ENCODE measurements around the gene PIF1.
A peak's percentile ranks its signal among the peaks of the same experiment; 100 is the strongest.
"Not testable (repeated sequence)": the region's sequence is repeated elsewhere in the genome, so short reads cannot be mapped to it uniquely, and the experiment has no call there.

The PIF1 gene

DNA sequence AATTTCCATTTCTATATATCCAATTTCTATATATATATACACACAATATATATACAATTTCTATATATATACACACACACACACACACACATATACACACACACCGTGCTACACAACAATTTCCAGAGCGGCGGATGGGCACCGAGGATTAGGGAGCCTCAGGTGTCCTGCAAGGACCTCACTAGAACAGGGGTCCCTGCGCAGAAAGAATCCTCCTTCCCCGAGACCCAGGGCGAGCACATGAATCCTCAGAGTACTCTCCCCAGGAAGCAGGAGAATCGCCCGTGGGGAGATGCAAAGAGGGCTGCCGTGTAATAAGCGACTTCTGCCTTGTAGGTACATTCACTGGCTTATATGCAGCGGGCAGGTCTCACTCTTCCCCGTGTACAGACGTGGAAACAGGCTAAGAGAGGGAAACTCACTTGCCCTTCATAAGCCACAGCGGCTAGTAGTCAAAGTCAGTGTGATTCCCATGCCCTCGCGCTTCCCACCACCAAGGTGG, 467 bp downstream of the PIF1 start:
- peaks cover 23% of the 10 kb centered on the region for H3K4me1 ChIP-seq (ENCODE audit: insufficient read depth, low read length, poor library complexity, severe bottlenecking)
- peaks cover 42% of the 10 kb centered on the region for H3K79me2 ChIP-seq (ENCODE audit: insufficient read depth, low read length)
- peak overlapping the region; percentile 57; the same call in 1 of the 2 replicates for H2AFZ ChIP-seq (ENCODE audit: low read length)
- no peaks in the 10 kb centered on the region; the same call in 1 of the 2 replicates for H3K36me3 ChIP-seq (ENCODE audit: insufficient read depth, low read length)
- no peaks in the 10 kb centered on the region for H3K9me3 ChIP-seq (ENCODE audit: insufficient read depth, low read depth, low read length)
- no peaks in the 10 kb centered on the region for H3K9me2 ChIP-seq (replicated peaks; ENCODE audit: low read depth, low read length)
- no peaks in the 10 kb centered on the region for H3F3A ChIP-seq (ENCODE audit: low read depth)
- H3K27me3 ChIP-seq (ENCODE audit: insufficient read depth, low read length, poor library complexity, severe bottlenecking) = no peaks in the 10 kb centered on the region
- H3K4me3 ChIP-seq (ENCODE audit: low read length, poor library complexity, severe bottlenecking) = peak overlapping the region; percentile 79
- H3K9ac ChIP-seq (ENCODE audit: low read depth, low read length, poor library complexity, severe bottlenecking) = peak overlapping the region; percentile 88
- TF ChIP-seq EZH2phosphoT487 (IDR thresholded peaks at IDR 0.05; ENCODE audit: borderline replicate concordance) = no peak
- TF ChIP-seq, protein P1, sequence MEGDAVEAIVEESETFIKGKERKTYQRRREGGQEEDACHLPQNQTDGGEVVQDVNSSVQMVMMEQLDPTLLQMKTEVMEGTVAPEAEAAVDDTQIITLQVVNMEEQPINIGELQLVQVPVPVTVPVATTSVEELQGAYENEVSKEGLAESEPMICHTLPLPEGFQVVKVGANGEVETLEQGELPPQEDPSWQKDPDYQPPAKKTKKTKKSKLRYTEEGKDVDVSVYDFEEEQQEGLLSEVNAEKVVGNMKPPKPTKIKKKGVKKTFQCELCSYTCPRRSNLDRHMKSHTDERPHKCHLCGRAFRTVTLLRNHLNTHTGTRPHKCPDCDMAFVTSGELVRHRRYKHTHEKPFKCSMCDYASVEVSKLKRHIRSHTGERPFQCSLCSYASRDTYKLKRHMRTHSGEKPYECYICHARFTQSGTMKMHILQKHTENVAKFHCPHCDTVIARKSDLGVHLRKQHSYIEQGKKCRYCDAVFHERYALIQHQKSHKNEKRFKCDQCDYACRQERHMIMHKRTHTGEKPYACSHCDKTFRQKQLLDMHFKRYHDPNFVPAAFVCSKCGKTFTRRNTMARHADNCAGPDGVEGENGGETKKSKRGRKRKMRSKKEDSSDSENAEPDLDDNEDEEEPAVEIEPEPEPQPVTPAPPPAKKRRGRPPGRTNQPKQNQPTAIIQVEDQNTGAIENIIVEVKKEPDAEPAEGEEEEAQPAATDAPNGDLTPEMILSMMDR (conservative IDR thresholded peaks at IDR 0.05; ENCODE audit: low read length) = no peak
- no peaks in the 10 kb centered on the region for H4K20me1 ChIP-seq (ENCODE audit: insufficient read depth, low read length, poor library complexity, severe bottlenecking)
- H3K4me2 ChIP-seq (ENCODE audit: low read depth, low read length, poor library complexity, severe bottlenecking) = peak overlapping the region; percentile 74

DNA sequence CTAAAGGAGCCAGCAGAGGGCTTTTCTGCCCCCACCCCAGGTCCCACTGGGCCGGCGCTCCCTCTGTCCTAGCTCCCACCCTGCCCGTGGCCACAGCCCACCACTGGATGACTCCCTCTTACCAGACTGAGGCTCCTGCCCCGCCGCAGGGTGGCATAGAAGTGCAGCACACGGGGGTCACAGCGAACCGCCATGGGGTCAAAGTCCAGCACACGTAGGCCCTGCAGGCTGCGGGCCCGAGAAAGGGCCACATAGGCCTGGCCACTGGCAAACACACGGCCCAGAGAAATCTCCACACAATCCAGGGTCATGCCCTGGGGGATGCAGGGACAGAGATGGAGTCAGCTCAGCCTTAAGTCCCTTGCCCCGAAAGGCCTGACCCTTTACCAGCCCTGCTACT, 9.0 kb downstream of the PIF1 start:
- no peak overlapping the region for H3K4me3 ChIP-seq (ENCODE audit: low read length, poor library complexity, severe bottlenecking)
- H3K9ac ChIP-seq (ENCODE audit: low read depth, low read length, poor library complexity, severe bottlenecking) = no peak overlapping the region
- H4K20me1 ChIP-seq (ENCODE audit: insufficient read depth, low read length, poor library complexity, severe bottlenecking) = no peaks in the 10 kb centered on the region
- peaks cover 12% of the 10 kb centered on the region for H3K4me1 ChIP-seq (ENCODE audit: insufficient read depth, low read length, poor library complexity, severe bottlenecking)
- H3F3A ChIP-seq (ENCODE audit: low read depth) = peaks cover 2% of the 10 kb centered on the region; the same call in 1 of the 2 replicates
- no peaks in the 10 kb centered on the region for H3K27me3 ChIP-seq (ENCODE audit: insufficient read depth, low read length, poor library complexity, severe bottlenecking)
- peaks cover 4% of the 10 kb centered on the region; the same call in 1 of the 2 replicates for H3K79me2 ChIP-seq (ENCODE audit: insufficient read depth, low read length)
- no peaks in the 10 kb centered on the region for H3K9me2 ChIP-seq (replicated peaks; ENCODE audit: low read depth, low read length)
- no peaks in the 10 kb centered on the region; the same call in 1 of the 2 replicates for H3K36me3 ChIP-seq (ENCODE audit: insufficient read depth, low read length)
- H2AFZ ChIP-seq (ENCODE audit: low read length) = no peak overlapping the region
- H3K4me2 ChIP-seq (ENCODE audit: low read depth, low read length, poor library complexity, severe bottlenecking) = no peak overlapping the region
- no peaks in the 10 kb centered on the region for H3K9me3 ChIP-seq (ENCODE audit: insufficient read depth, low read depth, low read length)
- TF ChIP-seq, protein P1 (conservative IDR thresholded peaks at IDR 0.05; ENCODE audit: low read length) = no peak
- no peak for TF ChIP-seq EZH2phosphoT487 (IDR thresholded peaks at IDR 0.05; ENCODE audit: borderline replicate concordance)

DNA sequence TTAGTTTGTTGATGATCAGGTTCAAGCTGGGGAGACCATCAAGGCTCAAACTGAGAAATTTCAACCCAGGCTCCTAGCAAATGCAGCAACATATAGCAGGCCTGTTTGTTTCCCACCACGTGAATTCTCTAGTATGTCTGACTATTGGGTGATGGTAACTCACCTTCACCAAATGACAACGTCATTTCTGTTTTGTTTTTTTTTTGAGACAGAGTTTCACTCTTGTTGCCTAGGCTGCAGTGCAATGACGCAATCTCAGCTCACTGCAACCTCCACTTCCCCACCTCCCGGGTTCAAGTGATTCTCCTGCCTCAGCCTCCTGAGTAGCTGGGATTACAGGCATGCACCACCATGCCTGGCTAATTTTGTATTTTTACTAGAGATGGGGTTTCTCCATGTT, 10.5 kb downstream of the PIF1 start:
- not testable (repeated sequence) for H3K4me2 ChIP-seq (ENCODE audit: low read depth, low read length, poor library complexity, severe bottlenecking); H3K36me3 ChIP-seq (ENCODE audit: insufficient read depth, low read length); H3K9ac ChIP-seq (ENCODE audit: low read depth, low read length, poor library complexity, severe bottlenecking); H2AFZ ChIP-seq (ENCODE audit: low read length); H3F3A ChIP-seq (ENCODE audit: low read depth); H3K9me3 ChIP-seq (ENCODE audit: insufficient read depth, low read depth, low read length); H3K27me3 ChIP-seq (ENCODE audit: insufficient read depth, low read length, poor library complexity, severe bottlenecking); H3K9me2 ChIP-seq (replicated peaks; ENCODE audit: low read depth, low read length); H4K20me1 ChIP-seq (ENCODE audit: insufficient read depth, low read length, poor library complexity, severe bottlenecking); H3K79me2 ChIP-seq (ENCODE audit: insufficient read depth, low read length); H3K4me3 ChIP-seq (ENCODE audit: low read length, poor library complexity, severe bottlenecking)
- peaks cover 12% of the 10 kb centered on the region for H3K4me1 ChIP-seq (ENCODE audit: insufficient read depth, low read length, poor library complexity, severe bottlenecking)

DNA sequence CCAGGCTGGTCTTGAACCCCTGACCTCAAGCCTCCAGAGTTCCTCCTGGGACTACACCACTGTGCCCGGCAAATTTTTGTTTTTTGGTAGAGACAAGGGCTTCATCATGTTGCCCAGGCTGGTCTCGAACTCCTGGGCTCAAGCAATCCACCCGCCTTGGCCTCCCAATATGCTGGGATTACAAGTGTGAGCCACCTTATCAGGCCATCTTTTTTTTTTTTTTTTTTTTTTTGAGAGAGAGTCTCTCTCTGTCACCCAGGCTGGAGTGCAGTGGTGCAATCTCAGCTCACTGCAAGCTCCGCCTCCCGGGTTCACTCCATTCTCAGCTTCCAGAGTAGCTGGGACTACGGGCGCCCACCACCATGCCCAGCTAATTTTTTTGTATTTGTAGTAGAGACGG, 11.2 kb downstream of the PIF1 start:
- H3K9ac ChIP-seq (ENCODE audit: low read depth, low read length, poor library complexity, severe bottlenecking); H3K4me3 ChIP-seq (ENCODE audit: low read length, poor library complexity, severe bottlenecking); H3K27me3 ChIP-seq (ENCODE audit: insufficient read depth, low read length, poor library complexity, severe bottlenecking); H3K4me2 ChIP-seq (ENCODE audit: low read depth, low read length, poor library complexity, severe bottlenecking); H3K36me3 ChIP-seq (ENCODE audit: insufficient read depth, low read length); H3F3A ChIP-seq (ENCODE audit: low read depth); H3K9me2 ChIP-seq (replicated peaks; ENCODE audit: low read depth, low read length); H4K20me1 ChIP-seq (ENCODE audit: insufficient read depth, low read length, poor library complexity, severe bottlenecking); H3K9me3 ChIP-seq (ENCODE audit: insufficient read depth, low read depth, low read length); H3K79me2 ChIP-seq (ENCODE audit: insufficient read depth, low read length); H2AFZ ChIP-seq (ENCODE audit: low read length): not testable (repeated sequence)
- peaks cover 12% of the 10 kb centered on the region for H3K4me1 ChIP-seq (ENCODE audit: insufficient read depth, low read length, poor library complexity, severe bottlenecking)

Data from Loucy (cell line).